Duodenal mucosa (tissue), 2 donors: Measurements from ENCODE around the gene SLC24A3.
A peak's percentile ranks its signal among the peaks of the same experiment; 100 is the strongest.

Experiments used
- H3K27ac ChIP-seq: one replicate; pipeline ENCODE4 v1.7.0; 2013; ENCODE audit warnings: low read depth, low read length
- H3K27me3 ChIP-seq, 2 donors: one replicate each; pipeline ENCODE4 v1.7.0; 2013; ENCODE audit warnings: low read length in 2 of 2, control low read depth in 1 of 2; ENCODE audit not compliant: insufficient read depth in 2 of 2, control insufficient read depth in 1 of 2
- H3K36me3 ChIP-seq, 2 donors: one replicate each; pipeline ENCODE4 v1.7.0; 2013; ENCODE audit warnings: low read length in 2 of 2, control low read depth in 1 of 2; ENCODE audit not compliant: insufficient read depth in 2 of 2, control insufficient read depth in 1 of 2
- H3K4me1 ChIP-seq, 2 donors: one replicate each; pipeline ENCODE4 v1.7.0; 2013; ENCODE audit warnings: low read length in 2 of 2, control low read depth in 1 of 2; ENCODE audit not compliant: insufficient read depth in 2 of 2, control insufficient read depth in 1 of 2
- H3K4me3 ChIP-seq, 2 donors: one replicate each; pipeline ENCODE4 v1.7.0; 2013; ENCODE audit warnings: low read length in 2 of 2, low read depth in 1 of 2
- H3K9ac ChIP-seq, 2 donors: one replicate each; pipeline ENCODE4 v1.7.0; 2013; ENCODE audit warnings: low read length in 2 of 2, low read depth in 1 of 2
- H3K9me3 ChIP-seq, 2 donors: one replicate each; pipeline ENCODE4 v1.7.0; 2013; ENCODE audit warnings: low read length in 2 of 2, control low read depth in 1 of 2; ENCODE audit not compliant: control insufficient read depth in 1 of 2

Gene SLC24A3

DNA sequence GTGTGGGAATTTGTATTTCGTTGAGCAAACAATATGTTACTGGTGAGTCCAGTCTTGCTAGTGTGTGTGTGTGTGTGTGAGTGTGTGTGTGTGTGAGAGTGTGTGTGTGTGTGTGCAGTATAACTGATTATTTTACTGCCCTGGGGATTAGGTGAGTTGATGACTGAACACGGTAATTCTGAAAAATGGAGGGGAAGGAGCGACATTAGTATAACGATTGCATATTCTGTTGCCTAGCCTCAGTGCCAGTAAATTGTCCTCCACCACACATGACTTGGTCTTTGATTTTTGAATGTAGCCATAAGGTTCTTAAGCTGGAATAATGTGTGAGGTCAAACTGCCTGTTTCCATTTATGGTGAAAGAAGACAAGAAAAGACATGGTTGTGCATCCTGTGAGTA is 121.1 kb downstream of the SLC24A3 start:
- H3K36me3 ChIP-seq: no peaks in the 10 kb centered on the region
- H3K9ac ChIP-seq: no peak overlapping the region
- H3K4me1 ChIP-seq: no peaks in the 10 kb centered on the region
- no peak overlapping the region for H3K27ac ChIP-seq
- H3K4me3 ChIP-seq: no peak overlapping the region
- no peaks in the 10 kb centered on the region for H3K9me3 ChIP-seq
- H3K27me3 ChIP-seq: no peaks in the 10 kb centered on the region

- H3K9me3 ChIP-seq: no peaks in the 10 kb centered on the region
- H3K27me3 ChIP-seq: no peaks in the 10 kb centered on the region
- H3K27ac ChIP-seq: no peak overlapping the region
- no peak overlapping the region for H3K9ac ChIP-seq
- H3K36me3 ChIP-seq: no peaks in the 10 kb centered on the region
- no peak overlapping the region for H3K4me3 ChIP-seq
- H3K4me1 ChIP-seq: no peaks in the 10 kb centered on the region
Measured at GRCh38 chr20:19335341-19335740, 122.9 kb downstream of the SLC24A3 start.

GRCh38 chr20:19335916-19336315 is 123.5 kb downstream of the SLC24A3 start:
- no peaks in the 10 kb centered on the region for H3K4me1 ChIP-seq
- no peak overlapping the region for H3K27ac ChIP-seq
- no peaks in the 10 kb centered on the region for H3K36me3 ChIP-seq
- no peak overlapping the region for H3K4me3 ChIP-seq
- H3K9ac ChIP-seq: no peak overlapping the region
- H3K27me3 ChIP-seq: no peaks in the 10 kb centered on the region
- no peaks in the 10 kb centered on the region for H3K9me3 ChIP-seq

DNA sequence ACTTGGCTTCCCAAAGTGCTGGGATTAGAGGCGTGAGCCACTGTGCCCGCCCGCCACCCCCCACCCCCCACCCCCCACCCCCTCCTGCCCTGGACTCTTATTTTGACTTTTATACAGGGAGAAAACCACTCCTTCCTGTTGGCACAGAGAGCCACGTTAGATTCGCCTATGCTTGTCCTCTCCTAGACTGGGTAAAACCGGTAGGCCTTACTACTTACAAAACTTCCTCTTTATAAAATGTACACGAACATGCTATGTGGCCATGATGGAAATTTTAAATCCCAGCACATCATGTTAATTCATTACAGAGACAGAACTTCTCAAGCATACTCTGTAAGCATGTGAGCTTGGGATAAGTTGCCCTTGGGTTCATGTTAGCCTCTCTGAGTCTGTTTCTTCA is 124.2 kb downstream of the SLC24A3 start:
- no peak overlapping the region for H3K4me3 ChIP-seq
- H3K4me1 ChIP-seq: no peaks in the 10 kb centered on the region
- no peak overlapping the region for H3K9ac ChIP-seq
- H3K36me3 ChIP-seq: no peaks in the 10 kb centered on the region
- no peaks in the 10 kb centered on the region for H3K27me3 ChIP-seq
- no peaks in the 10 kb centered on the region for H3K9me3 ChIP-seq
- H3K27ac ChIP-seq: no peak overlapping the region

- H3K4me1 ChIP-seq: no peaks in the 10 kb centered on the region
- H3K27ac ChIP-seq: no peak overlapping the region
- H3K4me3 ChIP-seq: no peak overlapping the region
- H3K36me3 ChIP-seq: no peaks in the 10 kb centered on the region
- no peaks in the 10 kb centered on the region for H3K9me3 ChIP-seq
- no peaks in the 10 kb centered on the region for H3K27me3 ChIP-seq
- no peak overlapping the region for H3K9ac ChIP-seq
Measured at GRCh38 chr20:19338380-19338779, 125.9 kb downstream of the SLC24A3 start.

DNA sequence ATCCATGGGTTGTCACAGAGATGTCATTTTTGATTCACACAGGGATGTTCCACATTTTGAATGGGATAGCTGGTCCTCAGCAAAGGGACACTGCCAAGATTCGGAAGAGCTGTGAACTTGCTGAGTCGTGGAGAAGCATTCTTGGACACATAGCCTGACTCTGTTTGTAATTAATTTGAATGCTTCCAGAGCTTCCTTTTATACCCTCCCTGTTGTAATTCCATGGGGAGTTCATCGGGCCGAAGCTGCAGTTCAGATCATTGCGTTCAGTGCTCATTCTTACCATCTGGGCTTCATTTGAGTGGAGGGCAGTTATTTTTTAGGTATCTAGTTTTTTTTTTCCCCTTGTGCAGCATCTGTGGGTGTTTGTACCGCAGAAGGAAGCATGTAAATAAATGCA is 126.5 kb downstream of the SLC24A3 start:
- H3K4me3 ChIP-seq: no peak overlapping the region
- H3K4me1 ChIP-seq: no peaks in the 10 kb centered on the region
- H3K27ac ChIP-seq: no peak overlapping the region
- H3K27me3 ChIP-seq: no peaks in the 10 kb centered on the region
- no peaks in the 10 kb centered on the region for H3K9me3 ChIP-seq
- H3K36me3 ChIP-seq: no peaks in the 10 kb centered on the region
- no peak overlapping the region for H3K9ac ChIP-seq

- Histone ChIP-seq H3K27ac (no peak overlapping the region), H3K4me1 (no peaks in the 10 kb centered on the region), H3K36me3 (no peaks in the 10 kb centered on the region)
Measured at GRCh38 chr20:19341348-19342053, 129.1 kb downstream of the SLC24A3 start.

DNA sequence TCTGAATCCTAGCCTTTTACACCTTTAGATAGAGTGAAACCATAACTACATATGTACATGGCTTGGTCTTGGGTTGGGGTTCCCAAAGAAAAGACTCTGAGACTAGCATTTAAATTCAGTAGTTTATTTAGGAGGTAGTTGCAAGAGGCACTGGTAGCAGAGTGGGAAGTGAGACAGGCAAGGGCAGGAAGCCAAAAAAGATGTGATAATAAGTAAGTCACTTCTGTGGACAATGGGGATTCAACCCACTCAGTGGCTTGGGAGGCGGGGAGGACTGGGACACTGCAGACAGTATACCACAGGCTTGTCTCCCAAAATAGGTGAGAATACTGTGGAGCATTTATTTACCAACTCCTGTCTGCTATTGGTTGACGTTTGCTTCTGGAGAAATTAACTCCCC is 131.9 kb downstream of the SLC24A3 start:
- H3K36me3 ChIP-seq: no peaks in the 10 kb centered on the region
- no peaks in the 10 kb centered on the region for H3K27me3 ChIP-seq
- no peaks in the 10 kb centered on the region for H3K4me1 ChIP-seq
- no peak overlapping the region for H3K9ac ChIP-seq
- no peak overlapping the region for H3K27ac ChIP-seq
- H3K9me3 ChIP-seq: no peaks in the 10 kb centered on the region
- H3K4me3 ChIP-seq: no peak overlapping the region

More at GRCh38 chr20:19341348-19342053, 129.1 kb downstream of the SLC24A3 start:
- H3K9me3 ChIP-seq: no peaks in the 10 kb centered on the region
- no peaks in the 10 kb centered on the region for H3K27me3 ChIP-seq
- H3K4me3 ChIP-seq: no peak overlapping the region
- no peak overlapping the region for H3K9ac ChIP-seq

GRCh38 chr20:19347943-19348456 is 135.6 kb downstream of the SLC24A3 start:
- no peak overlapping the region for H3K27ac ChIP-seq
- H3K36me3 ChIP-seq: no peaks in the 10 kb centered on the region
- no peak overlapping the region for H3K9ac ChIP-seq
- no peaks in the 10 kb centered on the region for H3K27me3 ChIP-seq
- peak overlapping the region in 1 of 2 donors; percentile 10 for H3K4me3 ChIP-seq
- no peaks in the 10 kb centered on the region for H3K9me3 ChIP-seq
- H3K4me1 ChIP-seq: no peaks in the 10 kb centered on the region

DNA sequence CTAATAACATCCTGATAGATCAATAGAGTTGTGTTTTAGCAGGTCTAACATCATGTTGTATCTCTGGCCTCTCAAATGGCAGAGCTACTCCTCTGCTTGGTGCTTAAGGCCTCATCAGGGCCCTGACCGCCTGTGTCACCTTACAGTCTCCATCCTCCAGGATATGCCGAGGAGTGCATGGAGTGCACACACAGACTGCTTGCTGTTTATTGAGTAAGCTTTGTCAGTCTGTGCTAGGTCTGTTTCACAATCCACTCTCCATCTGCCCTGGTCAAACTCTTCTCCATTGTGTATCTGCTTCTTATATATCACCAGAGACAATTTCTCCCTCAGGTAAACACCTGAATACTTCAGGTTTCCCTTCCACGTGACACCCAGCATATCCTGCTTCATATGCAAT is 136.1 kb downstream of the SLC24A3 start:
- Histone ChIP-seq H3K4me3 (no peak overlapping the region), H3K9me3 (no peaks in the 10 kb centered on the region), H3K9ac (no peak overlapping the region), H3K27ac (no peak overlapping the region), H3K27me3 (no peaks in the 10 kb centered on the region), H3K36me3 (no peaks in the 10 kb centered on the region), H3K4me1 (no peaks in the 10 kb centered on the region)
